Pancreas (tissue), 10 donors: ENCODE measurements around the gene ABCA4. TPM values are rescaled to one million over a fixed set of nuclear protein-coding genes. Genes with fewer than 3 reads are reported as not detected.
A peak's percentile ranks its signal among the peaks of the same experiment; 100 is the strongest.
"Not testable (repeated sequence)": the region's sequence is repeated elsewhere in the genome, so short reads cannot be mapped to it uniquely, and the experiment has no call there.

Experiments
- ATAC-seq, 4 donors: fragments of 200-7000 bp; cut with Tn5 transposase; one replicate each; pipeline versions ENCODE4 v1.8.0 to v1.9.1; 2020; ENCODE audit warnings: mild to moderate bottlenecking in 4 of 4, moderate library complexity in 4 of 4
- DNase-seq, 6 donors: peaks; one replicate each; pipeline ENCODE4 v3.0.0-alpha.2; 2020
- FAIRE-seq: peaks from 2 replicates; lab custom pipeline; 2012; peaks lifted over from hg19 to GRCh38; lab: Jason Lieb, UNC
- H3K27ac ChIP-seq, 4 donors: fragments of 200-600 bp; sonication (generic); 1 replicate in 3 of 4; 2 replicates in 1 of 4; pipeline versions ENCODE4 v1.5.0 to v1.8.0; 2020
- H3K27me3 ChIP-seq, 4 donors: fragments of 200-600 bp; one replicate each; pipeline ENCODE4 v1.8.0; 2021
- H3K36me3 ChIP-seq, 3 donors: fragments of 200-600 bp; sonication (generic) in 1 of 3; one replicate each; pipeline versions ENCODE4 v1.5.0 to v1.8.0; 2020 to 2021
- H3K4me1 ChIP-seq, 3 donors: fragments of 200-600 bp; one replicate each; pipeline ENCODE4 v1.8.0; 2021
- H3K4me3 ChIP-seq, 4 donors: fragments of 200-600 bp; sonication (generic) in 2 of 4; one replicate each; pipeline versions ENCODE4 v1.5.0 to v1.8.0; 2020 to 2021
- H3K9me3 ChIP-seq, 4 donors: fragments of 200-600 bp; one replicate each; pipeline ENCODE4 v1.8.0; 2021
- CTCF ChIP-seq, 4 donors: fragments of 200-600 bp; sonication (generic) in 3 of 4; IDR thresholded peaks; one replicate each; pipeline versions ENCODE4 v1.5.0 to v1.8.0; 2021; ENCODE audit warnings: antibody characterized with exemption in 4 of 4
- WGBS, 2 donors: extraction: QIAGEN DNeasy Blood & Tissue Kit; methylation state at CpG; one replicate each; pipeline ENCODE4 v1.1.7; 2013; 5-methylcytosine and 5-hydroxymethylcytosine counted together
- intact Hi-C, 3 donors: fragments of 100-400 bp; cut with DNase I; formaldehyde crosslinking; loops; one replicate each; pipeline versions ENCODE4 v1.11.1 to v1.14.2; 2022
- polyA plus RNA-seq, 2 donors: library from polyadenylated mRNA; stranded (reverse); fragments of 200-250 nt; gene quantifications; one replicate each; pipeline ENCODE4 v1.2.3, GENCODE V29; 2013
- total RNA-seq, 6 donors: library from RNA; stranded (reverse); fragmentation: NEBNext Ultra II Directional in 4 of 6; extraction: Animal tissue kit (Norgen Biotek cat#: 25700) in 4 of 6; gene quantifications; one replicate each; pipeline versions ENCODE4 v1.2.1 to v1.2.4, GENCODE V29; 2021 to 2023
- donor health status: healthy with polysubstance abuse.
- donor health status: DM: no; HTN: no; CAD: no; lungs with moderate emphysema.
- donor health status: DM: no; HTN: no; CAD: no.
- donor health status: control.
- donor health status: control.
- donor health status: Bipolar disorder and iron deficiency.
- donor health status: DM: yes; HTN: yes; CAD: no.
- donor health status: DM: no; HTN: no; CAD: no.
- donor health status: DM: no; HTN: no; CAD: no.
- donor health status: DM: yes; HTN: yes; CAD: no.

ABCA4 gene
- total and polyA plus RNA-seq, 8 donors: 0.03 to 0.16 (median 0.14) TPM; not detected in 2

GRCh38 chr1:93959413-93959812, 161.5 kb downstream of the ABCA4 start:
- no peak for DNase-seq
- peak in 3 of 4 donors; percentile 10 to 74 (median 70) for ATAC-seq

GRCh38 chr1:93958726-93959100, 162.2 kb downstream of the ABCA4 start:
- Histone ChIP-seq H3K27ac (no peak overlapping the region), H3K9me3 (no peaks in the 10 kb centered on the region), H3K4me3 (no peak overlapping the region), H3K27me3 (no peaks in the 10 kb centered on the region), H3K36me3 (no peaks in the 10 kb centered on the region), H3K4me1 (no peaks in the 10 kb centered on the region)
- ATAC-seq: no peak
- no peak for TF ChIP-seq CTCF (IDR thresholded peaks at IDR 0.05)
- no peak for DNase-seq
- intact Hi-C loops: no loop called here
- no peak for FAIRE-seq
- 68 to 71% methylated on average over 1 of the region's 1 CpG for WGBS, 2 donors

More at GRCh38 chr1:93959413-93959812, 161.5 kb downstream of the ABCA4 start:
- Histone ChIP-seq H3K9me3 (no peaks in the 10 kb centered on the region), H3K27ac (no peak overlapping the region), H3K36me3 (no peaks in the 10 kb centered on the region), H3K4me1 (no peaks in the 10 kb centered on the region), H3K27me3 (no peaks in the 10 kb centered on the region), H3K4me3 (no peak overlapping the region)
- no peak for TF ChIP-seq CTCF (IDR thresholded peaks at IDR 0.05)
- intact Hi-C loops: no loop called here
- whole genome bisulfite sequencing, 2 donors: 70 to 78% methylated on average over 5 of the region's 5 CpGs
- no peak for FAIRE-seq

- no peak for FAIRE-seq
- intact Hi-C loops: no loop called here
- TF ChIP-seq CTCF (IDR thresholded peaks at IDR 0.05): no peak
- 80 to 92% methylated on average over 1 of the region's 1 CpG for WGBS, 2 donors
- no peak for DNase-seq
- Histone ChIP-seq H3K36me3 (no peaks in the 10 kb centered on the region), H3K4me1 (no peaks in the 10 kb centered on the region), H3K27me3 (no peaks in the 10 kb centered on the region), H3K27ac (no peak overlapping the region), H3K4me3 (no peak overlapping the region), H3K9me3 (no peaks in the 10 kb centered on the region)
- no peak for ATAC-seq
These were observed 162.8 kb downstream of the ABCA4 start for GRCh38 chr1:93958032-93958725.

GRCh38 chr1:93955765-93956164, 165.2 kb downstream of the ABCA4 start:
- intact Hi-C loops: no loop called here
- H3K27me3 ChIP-seq: no peaks in the 10 kb centered on the region
- DNase-seq (no peak), ATAC-seq (no peak), FAIRE-seq (no peak)
- no peak overlapping the region for H3K4me3 ChIP-seq
- no peaks in the 10 kb centered on the region for H3K9me3 ChIP-seq
- TF ChIP-seq CTCF (IDR thresholded peaks at IDR 0.05): no peak
- H3K4me1 ChIP-seq: no peaks in the 10 kb centered on the region
- 61 to 66% methylated on average over 1 of the region's 1 CpG for WGBS, 2 donors
- no peak overlapping the region for H3K27ac ChIP-seq
- no peaks in the 10 kb centered on the region for H3K36me3 ChIP-seq

- H3K27me3 ChIP-seq, H3K4me1 ChIP-seq, ATAC-seq, intact Hi-C loops, H3K4me3 ChIP-seq, FAIRE-seq, H3K36me3 ChIP-seq, DNase-seq, H3K27ac ChIP-seq, H3K9me3 ChIP-seq: not testable (repeated sequence)
- WGBS, 2 donors: 54 to 63% methylated on average over 2 of the region's 2 CpGs
These were observed 173.8 kb downstream of the ABCA4 start for GRCh38 chr1:93947002-93947686.

Other genes starting within 250 kb of the ABCA4 start
- gene DNTTIP2, start 241.9 kb downstream of the ABCA4 start, total RNA-seq: 10 to 100 TPM; 15.7 to 24.3 (median 20.5) TPM
- gene DNTTIP2, start 241.9 kb downstream of the ABCA4 start, polyA plus RNA-seq: 10 to 100 TPM; 26.4 to 39.2 TPM
- gene GCLM, start 211.7 kb downstream of the ABCA4 start, total RNA-seq: 1 to 10 TPM; 3.9 to 9.6 (median 6.7) TPM
- gene GCLM, start 211.7 kb downstream of the ABCA4 start, polyA plus RNA-seq: 10 to 100 TPM in 1 of 2 donors, 1 to 10 TPM in 1; 2.1 to 10.4 TPM
- 10 to 100 TPM in 2 of 6 donors, 1 to 10 TPM in 4; 7.5 to 15.8 (median 9.7) TPM for gene ARHGAP29, start 116.4 kb upstream of the ABCA4 start, total RNA-seq
- gene ARHGAP29, start 116.4 kb upstream of the ABCA4 start, polyA plus RNA-seq: 1 to 10 TPM; 5.1 to 10.0 TPM